HG02642 (cell line): Measurements from ENCODE around the gene PLXNA1.
A peak's percentile ranks its signal among the peaks of the same experiment; 100 is the strongest.

Experiments
- ATAC-seq: cut with Tn5 transposase; IDR thresholded peaks from one replicate; pipeline ENCODE4 v1.9.1; 2021; ENCODE audit warnings: mild to moderate bottlenecking; ENCODE audit not compliant: unreplicated experiment, poor library complexity

PLXNA1 gene

GRCh38 chr3:126999383-126999782 lies 16.5 kb downstream of the PLXNA1 start:
- no peak for ATAC-seq

DNA sequence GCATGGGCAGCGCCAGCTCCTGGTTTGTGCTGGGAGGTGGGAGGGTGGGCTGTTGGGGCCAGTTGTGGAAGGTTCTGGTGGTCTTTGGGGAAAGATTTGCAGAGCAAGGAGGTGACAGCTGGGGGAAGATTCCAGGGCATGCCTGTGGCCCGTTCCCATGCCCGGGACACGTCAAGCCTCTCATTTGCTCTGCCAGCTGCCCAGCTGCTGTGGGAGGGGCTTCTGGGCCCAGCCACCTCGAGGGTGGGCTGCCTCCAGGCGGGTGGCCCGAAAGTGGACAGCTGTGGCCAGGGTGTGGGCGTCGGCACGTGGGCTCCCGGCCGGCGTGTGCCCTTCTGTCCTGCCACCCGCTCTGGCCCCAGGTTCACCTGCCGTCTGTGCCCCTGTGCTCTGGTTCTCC lies 17.2 kb downstream of the PLXNA1 start:
- no peak for ATAC-seq

DNA sequence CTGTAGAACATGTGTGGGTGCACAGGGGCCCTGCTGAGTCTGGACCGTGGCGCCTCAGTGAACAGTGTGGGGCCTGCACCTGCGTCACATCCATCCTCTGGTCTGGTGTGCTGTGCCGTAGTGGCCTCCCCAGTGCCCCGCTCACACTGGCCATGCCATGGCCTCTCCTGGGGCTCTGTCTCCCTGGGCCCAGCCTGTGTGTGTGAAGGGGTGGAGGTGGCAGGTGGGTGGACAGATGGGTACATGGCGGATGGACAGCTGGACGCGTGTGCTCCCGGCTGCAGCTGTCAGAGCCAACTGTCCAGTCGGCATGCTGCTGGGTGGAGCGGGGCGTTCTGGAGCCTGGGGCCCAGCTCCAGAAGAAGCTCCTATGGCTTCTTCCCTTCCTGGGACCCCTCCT lies 17.8 kb downstream of the PLXNA1 start:
- ATAC-seq: no peak

DNA sequence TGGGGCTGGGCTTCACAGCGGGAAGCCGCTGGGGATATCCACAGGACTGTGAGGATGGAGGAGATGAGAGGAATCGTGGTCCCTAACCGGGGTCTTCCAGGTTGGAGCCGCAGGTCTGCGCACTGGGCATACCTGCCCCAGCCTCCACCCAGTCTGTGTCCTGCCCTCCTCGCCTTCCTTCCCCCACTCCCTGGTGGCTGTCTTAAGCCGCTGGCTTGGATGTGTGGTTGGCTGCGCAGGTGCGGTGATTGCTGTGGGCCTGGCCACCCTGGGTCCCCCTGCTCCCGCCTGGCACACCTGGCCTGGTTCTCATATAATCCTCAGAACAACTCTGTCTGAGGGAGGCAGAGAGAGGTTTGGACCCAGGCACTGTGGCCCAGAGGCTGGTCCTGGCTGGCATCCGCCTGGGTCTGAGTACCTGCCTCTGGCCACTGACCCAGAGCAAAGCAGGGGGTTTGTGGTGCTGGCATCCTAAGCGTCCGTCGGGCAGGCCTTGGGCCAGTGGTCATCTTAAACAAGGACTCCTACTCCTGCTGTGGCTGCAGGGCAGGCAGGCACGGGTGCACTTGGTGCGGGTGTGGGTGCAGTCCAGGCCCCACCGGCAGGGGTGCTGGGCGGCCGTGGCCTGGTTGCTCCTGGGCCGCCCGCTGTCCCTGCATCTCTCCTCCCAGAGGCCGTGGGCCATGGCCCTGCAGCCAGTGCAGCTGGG lies 18.7 kb downstream of the PLXNA1 start:
- no peak for ATAC-seq

DNA sequence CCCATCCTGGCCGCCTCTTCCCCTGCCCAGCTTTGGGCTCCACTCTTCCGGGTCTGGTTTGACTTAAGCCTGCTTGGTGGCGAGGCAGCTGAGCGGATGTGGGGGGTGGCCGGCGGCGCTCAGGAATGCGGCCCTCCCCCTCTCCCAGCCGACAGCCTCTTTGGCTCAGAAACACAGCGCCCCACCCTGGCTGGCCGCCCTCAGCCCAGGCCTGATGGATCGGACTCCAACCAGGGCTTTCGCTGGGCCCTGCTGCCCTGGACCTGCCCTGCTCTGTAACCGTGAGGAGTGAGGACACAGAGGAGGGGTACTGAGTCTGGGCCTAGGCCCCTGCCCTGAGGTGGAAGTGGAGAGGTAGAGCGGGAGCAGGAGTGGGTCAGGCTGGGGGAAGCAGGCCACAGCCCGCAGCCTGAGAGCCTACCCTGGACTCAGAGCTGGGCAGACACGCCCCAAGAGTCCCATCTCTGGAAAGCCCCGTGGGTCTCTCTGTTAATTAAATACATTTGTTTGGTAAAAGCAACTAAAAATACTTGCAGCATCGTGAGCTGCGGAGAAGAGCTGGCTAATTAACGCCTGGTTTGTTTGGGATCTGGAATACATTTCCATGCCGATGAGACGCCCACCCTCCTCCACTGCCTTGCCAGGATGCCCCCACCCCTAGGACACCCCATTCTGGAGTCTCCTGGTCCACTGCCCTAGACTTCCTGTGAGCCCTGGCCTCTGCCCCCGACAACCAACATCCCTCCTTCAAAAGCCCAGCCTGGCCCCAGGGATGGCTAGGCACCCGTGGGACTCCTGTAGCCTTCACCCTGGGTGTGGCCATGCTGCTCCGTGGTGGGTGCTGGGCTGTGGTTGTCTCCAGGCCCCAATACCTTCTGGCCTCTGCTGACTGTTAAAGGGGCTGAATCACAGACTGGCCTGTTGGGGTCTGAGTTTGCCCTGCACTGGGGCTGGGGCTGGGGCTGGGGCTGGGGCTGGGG lies 19.6 kb downstream of the PLXNA1 start:
- ATAC-seq: no peak

DNA sequence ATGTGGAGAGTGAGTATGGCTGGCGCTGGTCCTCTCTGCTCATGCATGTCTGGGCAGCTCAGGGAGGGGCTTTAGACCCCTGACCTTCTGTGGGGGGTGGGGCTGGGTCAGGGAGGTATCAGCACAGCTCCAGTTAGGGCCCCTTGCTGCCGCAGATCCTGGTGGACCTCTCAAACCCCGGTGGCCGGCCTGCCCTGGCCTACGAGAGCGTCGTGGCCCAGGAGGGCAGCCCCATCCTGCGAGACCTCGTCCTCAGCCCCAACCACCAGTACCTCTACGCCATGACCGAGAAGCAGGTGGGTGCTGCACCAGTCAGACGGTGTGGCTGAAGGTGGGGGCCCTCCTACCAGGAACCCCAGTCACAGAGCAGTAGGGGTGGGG lies 20.2 kb downstream of the PLXNA1 start:
- ATAC-seq: no peak

- no peak for ATAC-seq
Observed at GRCh38 chr3:127003601-127004280, 20.8 kb downstream of the PLXNA1 start.

DNA sequence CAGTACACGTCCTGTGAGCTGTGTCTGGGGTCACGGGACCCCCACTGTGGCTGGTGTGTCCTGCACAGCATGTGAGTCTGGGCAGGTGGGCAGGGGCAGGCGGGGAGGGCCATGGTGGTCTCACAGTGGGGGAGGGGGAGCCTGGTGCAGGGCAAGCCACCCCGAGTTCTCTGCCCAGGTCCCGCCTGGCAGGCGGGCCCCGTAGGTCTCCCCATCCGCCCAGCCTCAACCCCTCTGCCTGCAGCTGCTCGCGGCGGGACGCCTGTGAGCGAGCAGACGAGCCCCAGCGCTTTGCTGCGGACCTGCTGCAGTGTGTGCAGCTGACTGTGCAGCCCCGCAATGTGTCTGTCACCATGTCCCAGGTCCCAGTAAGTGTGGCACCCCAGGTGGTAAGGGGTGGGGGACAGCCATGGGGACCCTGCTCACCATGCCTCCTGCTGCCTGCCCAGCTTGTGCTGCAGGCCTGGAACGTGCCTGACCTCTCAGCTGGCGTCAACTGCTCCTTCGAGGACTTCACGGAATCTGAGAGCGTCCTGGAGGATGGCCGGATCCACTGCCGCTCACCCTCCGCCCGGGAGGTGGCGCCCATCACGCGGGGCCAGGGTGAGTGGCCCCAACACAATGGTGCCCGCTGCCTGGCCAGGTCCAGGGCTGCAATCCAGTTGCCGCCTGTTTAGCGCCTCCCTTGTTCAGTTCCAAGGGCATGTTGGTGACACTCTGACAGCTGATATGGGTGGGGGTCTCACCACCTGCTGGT lies 21.9 kb downstream of the PLXNA1 start:
- ATAC-seq: no peak

DNA sequence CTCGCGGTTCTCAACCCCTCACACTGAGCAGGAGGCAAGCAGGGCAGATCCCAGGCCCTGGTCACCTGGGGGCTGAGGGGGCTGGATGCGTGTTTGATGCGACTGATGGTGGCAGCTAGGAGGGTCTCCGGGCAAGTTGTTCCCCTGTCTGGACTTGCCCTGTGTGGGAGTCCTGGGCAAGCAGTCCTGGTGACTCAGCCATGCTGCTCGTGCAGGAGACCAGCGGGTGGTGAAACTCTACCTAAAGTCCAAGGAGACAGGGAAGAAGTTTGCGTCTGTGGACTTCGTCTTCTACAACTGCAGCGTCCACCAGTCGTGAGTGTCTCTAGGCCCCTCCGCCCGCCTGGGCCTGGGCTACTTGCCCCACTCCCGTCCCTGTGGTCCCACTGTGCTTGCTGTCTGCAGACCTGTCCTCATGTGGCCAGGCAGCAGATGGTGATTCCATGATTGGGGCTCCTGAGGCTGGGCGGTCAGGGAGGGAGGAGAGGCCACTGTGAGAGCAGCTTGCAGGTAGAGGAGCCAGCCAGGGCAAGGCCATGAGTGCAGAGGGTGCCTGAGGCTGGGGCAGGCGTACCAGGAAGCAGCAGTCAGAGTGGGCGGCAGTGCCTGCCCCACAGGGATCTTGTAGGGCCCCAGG lies 23.1 kb downstream of the PLXNA1 start:
- no peak for ATAC-seq

DNA sequence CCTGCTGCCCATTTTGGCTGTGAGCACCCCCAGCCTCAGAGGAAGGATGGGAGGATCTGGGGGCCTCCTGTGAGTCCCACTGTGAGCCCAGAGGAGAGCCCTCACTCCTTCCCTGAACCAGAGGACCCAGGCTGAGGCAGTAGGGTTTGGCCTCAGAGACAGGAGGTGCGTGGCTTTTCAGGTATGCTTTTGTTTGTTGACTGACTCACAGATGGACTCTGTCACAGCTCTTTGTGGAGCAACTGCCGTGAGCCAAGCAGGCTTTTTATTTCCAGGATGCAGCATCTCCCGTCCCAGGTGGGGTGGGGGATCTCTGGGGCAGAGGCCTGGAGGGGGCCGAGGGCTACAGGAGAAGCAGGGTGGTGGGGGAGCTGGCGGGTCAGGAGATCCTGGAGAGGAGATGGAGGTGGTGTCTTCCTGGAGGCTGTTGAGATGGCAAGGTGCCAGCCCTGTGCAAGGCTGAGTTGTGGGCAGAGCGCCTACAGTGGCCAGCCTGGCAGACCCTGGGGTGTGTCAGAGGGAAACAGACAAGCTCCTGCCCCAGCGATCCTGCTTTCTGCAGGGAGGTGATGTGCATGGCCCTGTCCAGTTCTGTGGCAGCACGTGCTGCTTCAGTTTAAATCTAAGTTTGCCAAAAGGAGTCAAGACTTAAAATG lies 24.0 kb downstream of the PLXNA1 start:
- no peak for ATAC-seq

GRCh38 chr3:127008236-127008635 lies 25.3 kb downstream of the PLXNA1 start:
- ATAC-seq: no peak

DNA sequence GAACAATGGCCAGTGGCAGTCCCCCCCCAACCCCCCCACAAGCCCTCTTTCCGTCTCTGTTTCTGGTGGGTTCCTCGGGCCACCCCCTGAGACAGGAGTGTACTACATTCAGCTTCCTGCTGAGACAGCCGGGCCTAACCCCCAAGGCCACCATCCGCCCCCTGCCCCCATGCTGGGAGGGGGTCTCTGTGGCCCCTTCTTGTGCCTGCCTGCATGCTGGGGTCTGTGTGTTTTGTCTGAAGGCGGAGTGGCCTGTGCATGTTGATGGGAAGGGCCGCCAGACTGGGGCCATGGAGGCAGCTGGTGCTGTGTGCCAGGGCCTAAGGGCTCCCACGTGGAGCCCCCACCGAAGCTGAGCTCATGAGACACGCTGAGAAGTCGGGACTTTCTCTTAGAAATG lies 26.6 kb downstream of the PLXNA1 start:
- no peak for ATAC-seq

- ATAC-seq: no peak
Observed at GRCh38 chr3:127011270-127011992, 28.5 kb downstream of the PLXNA1 start.

- ATAC-seq: no peak
Observed at GRCh38 chr3:127012091-127012490, 29.2 kb downstream of the PLXNA1 start.

DNA sequence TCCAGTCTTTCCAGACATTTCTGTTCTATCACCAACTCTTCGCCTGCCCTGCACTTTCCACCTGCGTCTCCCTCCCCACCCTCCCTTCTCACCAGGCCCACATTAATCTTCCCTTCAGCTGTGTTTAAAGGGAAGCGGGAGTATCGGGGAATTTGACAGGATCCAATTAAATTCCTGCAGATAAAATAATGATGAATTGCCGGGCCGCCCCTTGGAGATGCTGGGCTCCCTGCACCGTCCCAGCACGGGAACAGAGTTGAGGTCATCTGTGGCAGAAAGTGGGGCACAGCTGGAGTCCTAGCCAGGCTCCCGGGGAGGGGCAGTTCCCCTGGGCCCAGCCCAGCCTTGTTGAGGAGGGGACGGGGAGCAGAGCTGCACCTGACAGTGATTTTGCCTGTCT lies 30.3 kb downstream of the PLXNA1 start:
- ATAC-seq: no peak

GRCh38 chr3:127013758-127014535 lies 31.0 kb downstream of the PLXNA1 start:
- no peak for ATAC-seq

DNA sequence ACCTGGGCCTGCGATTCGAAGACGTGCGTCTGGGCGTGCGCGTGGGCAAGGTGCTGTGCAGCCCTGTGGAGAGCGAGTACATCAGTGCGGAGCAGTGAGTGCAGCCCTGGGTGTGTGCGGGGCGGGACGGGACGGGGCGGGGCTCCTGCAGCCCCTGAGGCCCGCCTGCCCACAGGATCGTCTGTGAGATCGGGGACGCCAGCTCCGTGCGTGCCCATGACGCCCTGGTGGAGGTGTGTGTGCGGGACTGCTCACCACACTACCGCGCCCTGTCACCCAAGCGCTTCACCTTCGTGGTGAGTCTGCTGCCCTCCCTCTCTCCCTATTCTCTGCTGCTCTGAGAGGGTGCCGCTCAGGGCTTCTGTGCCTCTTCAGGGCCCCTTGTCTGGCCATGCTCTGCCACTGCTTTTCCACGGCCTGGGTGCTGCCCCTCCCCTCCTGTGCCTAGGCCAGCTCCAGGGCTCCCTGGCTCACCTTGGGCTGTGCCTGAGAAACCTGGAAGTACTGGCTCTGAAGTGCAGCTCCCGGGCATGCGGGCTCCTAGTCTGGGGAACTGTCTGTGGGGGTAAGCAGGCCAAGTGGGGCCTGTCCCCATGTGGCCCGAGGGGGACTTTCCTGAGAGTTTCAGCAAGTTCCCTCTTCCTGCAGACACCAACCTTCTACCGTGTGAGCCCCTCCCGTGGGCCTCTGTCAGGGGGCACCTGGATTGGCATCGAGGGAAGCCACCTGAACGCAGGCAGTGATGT lies 31.8 kb downstream of the PLXNA1 start:
- peak; percentile 32 for ATAC-seq
